Ovary (tissue), 9 donors: ENCODE measurements around the gene ACY1. TPM values are rescaled to one million over a fixed set of nuclear protein-coding genes. Genes with fewer than 3 reads are reported as not detected.

Experiments used
- DNase-seq, 5 donors: peaks; one replicate each; pipeline ENCODE4 v3.0.0-alpha.2; 2019 to 2020
- H3K27ac ChIP-seq, 2 donors: fragments of 200-600 bp; one replicate each; pipeline versions ENCODE4 v1.5.1 to v1.8.0; 2019 to 2022
- H3K27me3 ChIP-seq: fragments of 200-600 bp; one replicate; pipeline ENCODE4 v1.8.0; 2022
- H3K36me3 ChIP-seq: fragments of 200-600 bp; sonication (generic); one replicate; pipeline ENCODE4 v1.5.1; 2019
- H3K4me1 ChIP-seq: one replicate; pipeline ENCODE4 v1.8.1; 2013; ENCODE audit warnings: mild to moderate bottlenecking, moderate library complexity; ENCODE audit not compliant: insufficient read depth
- H3K4me3 ChIP-seq: fragments of 200-600 bp; sonication (generic); one replicate; pipeline ENCODE4 v1.5.1; 2017
- H3K9me3 ChIP-seq, 2 donors: fragments of 200-600 bp in 1 of 2; sonication (generic) in 1 of 2; one replicate each; pipeline versions ENCODE4 v1.5.1 to v1.8.1; 2013 to 2019; ENCODE audit warnings: mild to moderate bottlenecking in 1 of 2, moderate library complexity in 1 of 2
- EP300 ChIP-seq: sonication (generic); formaldehyde crosslinking; IDR thresholded peaks from one replicate; pipeline ENCODE4 v1.6.1; 2017; ENCODE audit warnings: antibody characterized with exemption
- POLR2A ChIP-seq: fragments of 450-650 bp; IDR thresholded peaks from one replicate; pipeline ENCODE4 v1.6.1; 2017; ENCODE audit warnings: antibody characterized with exemption, mild to moderate bottlenecking, moderate library complexity
- WGBS, 3 donors: extraction: QIAGEN DNeasy Blood & Tissue Kit in 1 of 3; methylation state at CpG; one replicate each; pipeline versions ENCODE4 v1.1.5 to v1.1.7; 2013 to 2017; 5-methylcytosine and 5-hydroxymethylcytosine counted together
- intact Hi-C, 4 donors: fragments of 100-400 bp; cut with DNase I; formaldehyde crosslinking; loops; one replicate each; pipeline versions ENCODE4 v1.11.0 to v1.15.1; 2022 to 2023
- polyA plus RNA-seq, 2 donors: library from polyadenylated mRNA; stranded (reverse); fragments of 200-250 nt in 1 of 2; fragments of 350-450 nt in 1 of 2; fragmentation: Illumina TruSeq in 1 of 2; extraction: RNeasy Lipid Tissue Mini Kit (QIAGEN cat#74804) in 1 of 2; gene quantifications; one replicate each; pipeline ENCODE4 v1.2.3, GENCODE V29; 2013 to 2014
- total RNA-seq, 7 donors: library from RNA; depleted of rRNA in 2 of 7; stranded (reverse); fragments of >200 nt in 2 of 7; fragmentation: NEBNext Ultra II Directional in 3 of 7; extraction: Animal tissue kit (Norgen Biotek cat#: 25700) in 3 of 7; gene quantifications; one replicate each; pipeline versions ENCODE4 v1.1.0 to v1.2.4, GENCODE V29; 2016 to 2023
- TF ChIP-seq, protein P1 (sequence below), 3 donors: fragments of 450-650 bp in 2 of 3; fragments of 200-600 bp in 1 of 3; IDR thresholded peaks; one replicate each; pipeline versions ENCODE4 v1.5.1 to v1.8.0; 2016 to 2022; ENCODE audit warnings: antibody characterized with exemption in 3 of 3, mild to moderate bottlenecking in 1 of 3
- donor health status: DM: no; HTN: no; CAD: no; lungs with moderate emphysema.
- donor health status: DM: no; HTN: no; CAD: no.
- donor health status: Bipolar disorder and iron deficiency.
- donor health status: DM: yes; HTN: yes; CAD: no.
- donor health status: DM: no; HTN: no; CAD: no.
- donor health status: DM: yes; HTN: yes; CAD: no.

ACY1 gene
- total and polyA plus RNA-seq, 9 donors, result 8.4 to 27.4 (median 14.7) TPM

DNA sequence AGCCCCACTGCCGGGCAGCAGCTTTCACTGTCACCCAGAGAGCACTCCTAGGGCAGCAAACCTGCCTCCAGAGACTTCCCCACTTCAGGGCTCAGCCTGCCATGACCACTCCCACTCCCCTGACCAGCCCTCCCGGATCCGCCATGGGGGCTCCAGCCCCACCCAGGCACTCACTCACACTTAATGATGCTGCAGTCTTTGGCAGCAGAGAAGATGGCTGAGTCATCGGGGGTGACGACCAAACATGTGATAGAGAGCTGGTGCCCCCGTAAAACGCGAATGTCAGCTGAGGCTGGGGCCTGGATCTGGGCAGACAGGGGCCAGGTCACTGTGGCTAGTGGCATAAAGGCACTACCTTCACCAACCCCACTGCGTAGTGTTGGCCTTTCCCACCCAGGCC lies 46.3 kb upstream of the ACY1 start:
- H3K36me3 ChIP-seq, result no peaks in the 10 kb centered on the region
- DNase-seq, result peak in 1 of 5 donors; percentile 16

DNA sequence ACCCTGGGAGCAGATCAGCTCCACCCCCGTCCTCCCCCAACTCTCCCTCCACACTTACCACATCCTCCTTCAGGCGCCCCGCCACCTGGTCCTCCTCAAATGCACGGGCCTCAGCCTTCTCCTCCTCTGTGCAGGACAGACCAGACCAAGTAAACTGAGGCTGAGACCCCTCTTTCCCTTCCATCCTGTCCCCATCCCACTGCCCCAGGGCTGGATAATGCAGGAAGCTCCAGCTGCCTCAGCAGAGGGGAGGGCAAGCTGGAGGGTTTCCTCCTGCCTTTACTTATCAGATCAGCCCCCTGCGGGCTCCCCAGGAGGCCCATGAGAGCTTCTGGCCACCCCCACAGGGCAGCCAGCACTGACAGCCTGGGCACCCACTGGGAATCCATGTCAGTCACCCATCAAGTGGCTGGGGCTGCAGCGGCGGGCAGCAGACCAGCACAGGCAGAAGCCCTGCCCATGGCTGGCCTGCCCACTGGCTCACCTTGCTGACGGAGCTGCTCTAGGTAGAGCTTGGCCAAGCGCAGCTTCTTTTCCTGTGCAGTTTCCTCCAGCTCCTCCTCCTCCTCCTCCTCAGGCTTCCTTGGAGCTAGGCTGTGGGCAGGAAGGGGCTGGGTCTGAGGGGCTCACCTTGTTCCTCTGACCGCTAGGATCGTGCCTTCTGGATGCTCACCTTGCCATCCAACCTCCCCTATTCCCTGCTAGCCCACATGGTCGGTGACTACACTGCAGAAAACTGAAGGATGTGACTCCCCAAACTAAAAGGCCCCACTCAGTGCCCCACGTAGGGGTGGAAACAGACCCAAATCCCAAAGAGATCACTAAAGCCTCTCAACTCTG lies 45.5 kb upstream of the ACY1 start:
- intact Hi-C loops, result no loop called here
- Histone ChIP-seq H3K4me1 (peaks cover 9% of the 10 kb centered on the region), H3K27ac (no peak overlapping the region), H3K9me3 (no peaks in the 10 kb centered on the region), H3K4me3 (no peak overlapping the region), H3K27me3 (no peaks in the 10 kb centered on the region), H3K36me3 (no peaks in the 10 kb centered on the region)
- no peak for TF ChIP-seq EP300
- TF ChIP-seq, protein P1, sequence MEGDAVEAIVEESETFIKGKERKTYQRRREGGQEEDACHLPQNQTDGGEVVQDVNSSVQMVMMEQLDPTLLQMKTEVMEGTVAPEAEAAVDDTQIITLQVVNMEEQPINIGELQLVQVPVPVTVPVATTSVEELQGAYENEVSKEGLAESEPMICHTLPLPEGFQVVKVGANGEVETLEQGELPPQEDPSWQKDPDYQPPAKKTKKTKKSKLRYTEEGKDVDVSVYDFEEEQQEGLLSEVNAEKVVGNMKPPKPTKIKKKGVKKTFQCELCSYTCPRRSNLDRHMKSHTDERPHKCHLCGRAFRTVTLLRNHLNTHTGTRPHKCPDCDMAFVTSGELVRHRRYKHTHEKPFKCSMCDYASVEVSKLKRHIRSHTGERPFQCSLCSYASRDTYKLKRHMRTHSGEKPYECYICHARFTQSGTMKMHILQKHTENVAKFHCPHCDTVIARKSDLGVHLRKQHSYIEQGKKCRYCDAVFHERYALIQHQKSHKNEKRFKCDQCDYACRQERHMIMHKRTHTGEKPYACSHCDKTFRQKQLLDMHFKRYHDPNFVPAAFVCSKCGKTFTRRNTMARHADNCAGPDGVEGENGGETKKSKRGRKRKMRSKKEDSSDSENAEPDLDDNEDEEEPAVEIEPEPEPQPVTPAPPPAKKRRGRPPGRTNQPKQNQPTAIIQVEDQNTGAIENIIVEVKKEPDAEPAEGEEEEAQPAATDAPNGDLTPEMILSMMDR (IDR thresholded peaks at IDR 0.05), result no peak
- no peak for TF ChIP-seq POLR2A
- DNase-seq, result peak in 1 of 5 donors; percentile 10
- 86 to 91% (median 89%) methylated on average over 13 of the region's 13 CpGs for WGBS, 3 donors

More for the DNA sequence above, 46.3 kb upstream of the ACY1 start:
- 70 to 79% (median 77%) methylated on average over 9 of the region's 9 CpGs for WGBS, 3 donors
- Histone ChIP-seq H3K4me3 (no peak overlapping the region), H3K4me1 (peaks cover 4% of the 10 kb centered on the region), H3K9me3 (no peaks in the 10 kb centered on the region), H3K27me3 (no peaks in the 10 kb centered on the region), H3K27ac (no peak overlapping the region)
- intact Hi-C loops, result no loop called here
- TF ChIP-seq POLR2A, result no peak
- TF ChIP-seq, protein P1 (IDR thresholded peaks at IDR 0.05), result no peak
- no peak for TF ChIP-seq EP300

DNA sequence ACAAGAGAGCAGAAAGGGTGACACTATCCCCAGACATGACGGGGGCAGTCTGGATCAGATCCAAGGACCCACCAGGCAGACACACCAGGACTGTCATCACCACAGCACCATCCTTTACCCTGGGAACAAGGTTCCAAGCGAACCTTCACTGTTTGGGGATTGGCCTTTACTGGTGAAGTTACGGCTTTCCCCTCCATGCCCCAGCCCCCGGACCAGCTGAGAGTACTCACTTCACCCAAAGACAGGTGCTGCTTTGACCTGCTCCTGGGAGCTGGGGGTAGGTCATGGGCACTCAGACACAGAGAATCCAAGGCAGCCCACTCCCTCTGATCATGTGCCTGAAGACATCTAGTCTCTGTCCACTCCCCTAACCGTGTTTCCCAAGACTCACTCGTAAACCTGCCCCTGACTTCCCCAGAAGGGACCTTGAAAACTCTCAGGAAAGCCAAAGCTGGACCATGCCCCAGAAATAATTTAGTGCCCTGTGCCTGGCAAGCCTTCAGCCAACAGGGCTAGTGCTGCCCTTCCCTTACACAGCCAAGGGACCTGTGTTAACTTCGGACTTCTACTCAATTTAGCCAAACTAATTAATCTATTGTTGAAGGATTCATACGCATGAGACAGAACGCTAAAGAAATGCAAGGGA lies 44.4 kb upstream of the ACY1 start:
- Histone ChIP-seq H3K9me3 (no peaks in the 10 kb centered on the region), H3K4me1 (peaks cover 14% of the 10 kb centered on the region), H3K27ac (no peak overlapping the region), H3K4me3 (no peak overlapping the region), H3K27me3 (no peaks in the 10 kb centered on the region), H3K36me3 (no peaks in the 10 kb centered on the region)
- intact Hi-C loops, result no loop called here
- TF ChIP-seq EP300 (no peak), POLR2A (no peak)
- TF ChIP-seq, protein P1 (IDR thresholded peaks at IDR 0.05), result no peak
- no peak for DNase-seq
- 65 to 67% (median 66%) methylated on average over 9 of the region's 9 CpGs for WGBS, 3 donors

DNA sequence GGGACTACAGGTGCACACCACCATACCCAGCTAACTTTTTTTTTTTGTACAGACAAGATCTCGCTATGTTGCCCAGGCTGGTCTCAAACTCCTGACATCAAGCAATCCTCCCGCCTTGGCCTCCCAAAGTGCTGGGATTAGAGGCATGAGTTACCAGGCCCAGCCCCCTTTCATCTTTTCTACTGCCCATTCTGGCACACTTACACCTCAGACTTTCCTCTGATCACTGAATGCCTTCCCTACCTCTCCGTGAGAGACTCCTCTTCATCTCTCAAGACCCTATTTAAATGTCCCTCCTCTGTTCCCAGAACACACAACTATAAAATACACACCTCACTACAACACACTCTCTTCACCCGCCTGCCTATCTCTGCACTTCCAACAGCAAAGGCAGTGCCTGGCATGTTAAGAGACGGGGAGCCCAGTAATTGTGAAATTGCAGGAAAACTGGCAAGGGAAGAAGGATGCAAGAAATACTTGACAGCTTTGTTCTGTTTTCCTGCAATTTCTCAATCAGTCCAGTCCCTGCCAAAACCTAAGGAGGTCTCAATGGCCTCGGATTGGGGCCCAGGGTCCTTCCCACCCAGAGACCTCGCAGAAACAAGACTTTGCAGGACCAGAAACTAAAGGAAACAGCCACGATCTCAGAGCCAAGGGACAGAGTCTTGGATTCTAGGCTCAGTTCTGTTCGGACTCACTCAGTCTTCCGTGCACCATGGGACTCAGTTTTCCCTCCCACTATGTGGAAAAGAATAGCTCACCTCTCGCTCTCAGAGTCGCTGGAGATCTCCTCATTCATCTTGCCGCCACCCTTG lies 42.5 kb upstream of the ACY1 start:
- no peak for DNase-seq
- no peaks in the 10 kb centered on the region for H3K27me3 ChIP-seq
- TF ChIP-seq POLR2A (no peak), EP300 (no peak)
- TF ChIP-seq, protein P1 (IDR thresholded peaks at IDR 0.05), result no peak
- peaks cover 14% of the 10 kb centered on the region for H3K4me1 ChIP-seq
- H3K36me3 ChIP-seq, result no peaks in the 10 kb centered on the region
- peak overlapping the region in 1 of 2 donors; percentile 36 for H3K27ac ChIP-seq
- H3K9me3 ChIP-seq, result no peaks in the 10 kb centered on the region
- WGBS, 3 donors, result 23 to 27% (median 24%) methylated on average over 13 of the region's 13 CpGs
- H3K4me3 ChIP-seq, result peak overlapping the region; percentile 87
- intact Hi-C loops, result loop anchor here in 1 of 4 donors (5.0 to 10.0 kb wide), 2 partner anchors 201 to 1326 kb away; partner anchors contain the start of genes CISH and MAPKAPK3
